Measurements from ENCODE around the gene NDRG3. TPM values are rescaled to one million over a fixed set of nuclear protein-coding genes. Genes with fewer than 3 reads are reported as not detected.

Gene NDRG3
- total and polyA plus RNA-seq, 2 of the 4 experiments (the other 2 are of a cell fraction): 24.8 to 34.2 TPM

GRCh38 chr20:36676701-36677421, 69.0 kb downstream of the NDRG3 start:
- Histone ChIP-seq H4K91ac (ENCODE audit: insufficient read depth, low read depth, low read length) (no peak overlapping the region), H3K4me1 (ENCODE audit: control insufficient read depth, insufficient read depth, low read length) (peaks cover 4% of the 10 kb centered on the region; the same call in 1 of the 2 replicates), H2AK9ac (replicated peaks; ENCODE audit: low read depth, low read length, poor library complexity) (no peak overlapping the region), H3K27ac (ENCODE audit: insufficient read depth, low read length) (no peak overlapping the region), H3K9me3 (ENCODE audit: control insufficient read depth, insufficient read depth, low read length) (no peaks in the 10 kb centered on the region), H3K14ac (replicated peaks; ENCODE audit: low read depth, low read length) (no peak overlapping the region), H3K23ac (ENCODE audit: low read depth, low read length) (no peak overlapping the region), H3K36me3 (ENCODE audit: control insufficient read depth, insufficient read depth, low read length) (peaks cover 10% of the 10 kb centered on the region), H2AK5ac (ENCODE audit: low read depth, low read length) (no peak overlapping the region), H4K20me1 (ENCODE audit: insufficient read depth, low read length) (no peaks in the 10 kb centered on the region), H3K79me1 (ENCODE audit: low read depth in 1 of 2, low read length in 2 of 2) (no peaks in the 10 kb centered on the region), H2BK15ac (ENCODE audit: low read depth, low read length) (no peak overlapping the region), H3K4me2 (ENCODE audit: low read depth, low read length) (no peak overlapping the region), H3K9ac (ENCODE audit: low read depth, low read length) (no peak overlapping the region), H4K8ac (ENCODE audit: low read depth in 2 of 2, low read length in 2 of 2) (no peak overlapping the region), H3K9me1 (ENCODE audit: insufficient read depth, low read length) (no peaks in the 10 kb centered on the region; the same call in 1 of the 2 replicates), H3K4me3 (ENCODE audit: insufficient read depth, low read depth, low read length) (no peak overlapping the region), H3K56ac (ENCODE audit: extremely low read depth, insufficient read depth, low read length) (no peak overlapping the region), H3K27me3 (ENCODE audit: control insufficient read depth, insufficient read depth, low read length) (no peaks in the 10 kb centered on the region), H3K18ac (ENCODE audit: low read depth, low read length) (no peak overlapping the region), H3K4ac (ENCODE audit: low read depth, low read length) (no peak overlapping the region), H2BK20ac (ENCODE audit: low read depth, low read length) (no peak overlapping the region), H2BK5ac (ENCODE audit: low read depth, low read length, poor library complexity, severe bottlenecking) (no peak overlapping the region), H2BK120ac (ENCODE audit: low read depth, low read length) (no peak overlapping the region), H2AFZ (replicated peaks; ENCODE audit: low read length, poor library complexity) (no peak overlapping the region), H4K5ac (ENCODE audit: low read depth, low read length) (no peak overlapping the region)
- WGBS, 2 experiments (ENCODE audit: extremely low coverage in 2 of 2, insufficient read length in 1 of 2): 92% methylated on average over 20 of the region's 27 CpGs; no CpG with 5 or more reads in 1 of the 2 experiments
- BruUV-seq (replicated peaks): no TSS peak
- TF ChIP-seq RCOR1 (IDR thresholded peaks at IDR 0.05; ENCODE audit: insufficient replicate concordance, low read length): no peak
- no peak for TF ChIP-seq CTCF (conservative IDR thresholded peaks at IDR 0.05; ENCODE audit: low read depth, low read length)
- no peak for TF ChIP-seq ELK1 (IDR thresholded peaks at IDR 0.05; ENCODE audit: borderline replicate concordance, low read depth, low read length)
- TF ChIP-seq USF2 (IDR thresholded peaks at IDR 0.05; ENCODE audit: low read depth, low read length): no peak
- TF ChIP-seq MXI1 (IDR thresholded peaks at IDR 0.05; ENCODE audit: borderline replicate concordance, low read depth, low read length): no peak
- no peak for TF ChIP-seq NFE2L2 (IDR thresholded peaks at IDR 0.05; ENCODE audit: low read depth, low read length)
- TF ChIP-seq CEBPB (IDR thresholded peaks at IDR 0.05; ENCODE audit: low read depth, low read length): no peak
- TF ChIP-seq MAFK (IDR thresholded peaks at IDR 0.05; ENCODE audit: low read depth, low read length): no peak
- no peak for TF ChIP-seq RFX5 (IDR thresholded peaks at IDR 0.05; ENCODE audit: low read depth, low read length)
- no peak for TF ChIP-seq FOS (IDR thresholded peaks at IDR 0.05; ENCODE audit: low read depth, low read length)
- no peak for TF ChIP-seq POLR2A (IDR thresholded peaks at IDR 0.05; ENCODE audit: low read depth, low read length)
- no peak for TF ChIP-seq SMC3 (IDR thresholded peaks at IDR 0.05; ENCODE audit: low read depth, low read length)
- intact Hi-C loops (cut with micrococcal nuclease) (no loop called here), in situ Hi-C loops (cut with MboI; ENCODE audit: low sequenced_read_pairs) (no loop called here), dilution Hi-C loops (cut with HindIII; ENCODE audit: low sequenced_read_pairs, unreplicated experiment) (no loop called here)
- no peak for DNase-seq
- no peak for ATAC-seq (ENCODE audit: low read depth)
- CTCF ChIA-PET: no interaction called here
- POLR2A ChIA-PET (ENCODE audit: unreplicated experiment): no interaction called here
